Adrenal gland (tissue), 19 donors: ENCODE measurements around the gene SLC27A3. TPM values are rescaled to one million over a fixed set of nuclear protein-coding genes. Genes with fewer than 3 reads are reported as not detected.

Experiments
- DNase-seq, 7 donors: peaks; one replicate each; pipeline ENCODE4 v3.0.0-alpha.2; 2019 to 2020
- H3K27ac ChIP-seq, 5 donors: fragments of 200-600 bp; sonication (generic) in 4 of 5; 1 replicate in 3 of 5; 2 replicates in 2 of 5; pipeline versions ENCODE4 v1.5.1 to v1.8.0; 2016 to 2020; ENCODE audit warnings: mild to moderate bottlenecking in 1 of 5
- H3K27me3 ChIP-seq: fragments of 200-600 bp; 2 replicates; pipeline ENCODE4 v1.8.0; 2021
- H3K36me3 ChIP-seq, 2 donors: fragments of 200-600 bp; replicated peaks in 1 of 2; 1 replicate in 1 of 2; 2 replicates in 1 of 2; pipeline versions ENCODE4 v1.5.1 to v1.8.0; 2018 to 2022
- H3K4me1 ChIP-seq, 2 donors: fragments of 200-600 bp; replicated peaks in 1 of 2; 1 replicate in 1 of 2; 2 replicates in 1 of 2; pipeline versions ENCODE4 v1.5.1 to v1.8.0; 2018 to 2021
- H3K4me3 ChIP-seq, 4 donors: fragments of 200-600 bp; sonication (generic) in 3 of 4; one replicate each; pipeline ENCODE4 v1.5.1; 2016 to 2018
- H3K9me3 ChIP-seq, 3 donors: fragments of 200-600 bp; sonication (generic) in 1 of 3; replicated peaks in 1 of 3; 1 replicate in 2 of 3; 2 replicates in 1 of 3; pipeline versions ENCODE4 v1.5.1 to v1.8.0; 2016 to 2021
- CTCF ChIP-seq, 6 experiments: fragments of 450-650 bp in 4 of 6; fragments of 200-600 bp in 2 of 6; sonication (generic) in 1 of 6; IDR thresholded peaks; 1 replicate in 5 of 6; 2 replicates in 1 of 6; pipeline versions ENCODE4 v1.5.1 to v1.8.0; 2016 to 2021; ENCODE audit warnings: antibody characterized with exemption in 6 of 6, mild to moderate bottlenecking in 2 of 6, moderate library complexity in 1 of 6
- POLR2A ChIP-seq, 2 donors: fragments of 450-650 bp; IDR thresholded peaks; one replicate each; pipeline ENCODE4 v1.6.1; 2017; ENCODE audit warnings: antibody characterized with exemption in 2 of 2, mild to moderate bottlenecking in 2 of 2, moderate library complexity in 1 of 2
- whole genome bisulfite sequencing, 4 donors: extraction: QIAGEN DNeasy Blood & Tissue Kit in 2 of 4; methylation state at CpG; one replicate each; pipeline versions ENCODE4 v1.1.5 to v1.1.7; 2013 to 2017; 5-methylcytosine and 5-hydroxymethylcytosine counted together
- intact Hi-C, 2 donors: fragments of 100-400 bp; cut with DNase I; formaldehyde crosslinking; loops; one replicate each; pipeline versions ENCODE4 v1.14.1 to v1.15.0; 2022 to 2023
- long read RNA-seq, 10 donors: library from polyadenylated mRNA in 3 of 10; unstranded in 2 of 10; stranded (forward) in 1 of 10; transcript quantifications; one replicate each; pipeline ENCODE4 v2.0.0 and lab custom pipeline, GENCODE V29; 2021 to 2026
- polyA plus RNA-seq, 3 donors: library from polyadenylated mRNA; stranded (reverse); fragments of 200-250 nt in 2 of 3; fragments of 350-450 nt in 1 of 3; fragmentation: Illumina TruSeq in 1 of 3; extraction: RNeasy Lipid Tissue Mini Kit (QIAGEN cat#74804) in 1 of 3; gene quantifications; one replicate each; pipeline ENCODE4 v1.2.3, GENCODE V29; 2013 to 2014
- total RNA-seq, 9 donors: library from RNA; depleted of rRNA in 4 of 9; stranded (reverse); fragments of >200 nt in 4 of 9; fragments of 120-200 nt in 1 of 9; fragmentation: NEBNext Ultra II Directional in 1 of 9; extraction: Animal tissue kit (Norgen Biotek cat#: 25700) in 1 of 9; gene quantifications; one replicate each; pipeline versions ENCODE4 v1.1.0 to v1.2.4, GENCODE V29; 2013 to 2023
- donor health status: healthy with polysubstance abuse.
- donor health status: Bipolar disorder and iron deficiency.
- donor health status: DM: yes; HTN: yes; CAD: no.
- donor health status: DM: no; HTN: no; CAD: no.
- donor health status: DM: no; HTN: no; CAD: no.
- donor health status: DM: yes; HTN: yes; CAD: no.

The SLC27A3 gene
- total RNA-seq (10 to 100 TPM in 7 of 9 donors, 1 to 10 TPM in 2; 9.5 to 25.4 (median 14.1) TPM), polyA plus RNA-seq (10 to 100 TPM; 11.7 to 85.0 (median 62.3) TPM)
- long read RNA-seq, donor 1, partial matches to known transcripts = 0 of 2 reads
- long read RNA-seq, donor 1, other reads (novel, unspliced or antisense) = 0 of 2 reads
- long read RNA-seq, donor 2, partial matches to known transcripts = 0 of 2 reads
- long read RNA-seq, donor 2, other reads (novel, unspliced or antisense) = 0 of 2 reads
- long read RNA-seq, donor 3, partial matches to known transcripts = 0 of 2 reads
- long read RNA-seq, donor 3, other reads (novel, unspliced or antisense) = 0 of 2 reads
- long read RNA-seq, donor 4, partial matches to known transcripts = 2 of 6 reads
- long read RNA-seq, donor 4, other reads (novel, unspliced or antisense) = 3 of 6 reads
- long read RNA-seq, donor 5, transcript SLC27A3-201 (10 exons, 3,351 nt) = major isoform, 24 of 34 reads
- long read RNA-seq, donor 5, partial matches to known transcripts = 5 of 34 reads
- long read RNA-seq, donor 5, other reads (novel, unspliced or antisense) = 5 of 34 reads
- long read RNA-seq, donor 6, partial matches to known transcripts = 0 of 1 reads
- long read RNA-seq, donor 6, other reads (novel, unspliced or antisense) = 0 of 1 reads
- long read RNA-seq, donor 7 = 0 reads
- long read RNA-seq, donor 8, partial matches to known transcripts = 0 of 2 reads
- long read RNA-seq, donor 8, other reads (novel, unspliced or antisense) = 0 of 2 reads
- long read RNA-seq, donor 9, full-length matches to known transcripts = 2 of 2 reads
- long read RNA-seq, donor 9, partial matches to known transcripts = 0 of 2 reads
- long read RNA-seq, donor 9, other reads (novel, unspliced or antisense) = 0 of 2 reads
- long read RNA-seq, donor 10, partial matches to known transcripts = 0 of 1 reads
- long read RNA-seq, donor 10, other reads (novel, unspliced or antisense) = 0 of 1 reads

GRCh38 chr1:153774780-153775457 lies at the start of gene SLC27A3:
Gene SLC27A3, plus strand, starts transcription at chr1:153775407. Its CDS starts 91 bp downstream, at chr1:153775498.
- H3K9me3 ChIP-seq = no peaks in the 10 kb centered on the region
- peaks cover 0 to 29% of the 10 kb centered on the region in 2 donors for H3K36me3 ChIP-seq
- peaks cover 17 to 47% of the 10 kb centered on the region in 2 donors for H3K4me1 ChIP-seq
- intact Hi-C loops = loop anchor here in 1 of 2 donors (10.0 kb wide), 2 partner anchors 100 to 200 kb away; partner anchors contain the start of genes ILF2 and NPR1
- peak; percentile 43 to 78 (median 69) for DNase-seq
- no peak for TF ChIP-seq POLR2A (IDR thresholded peaks at IDR 0.05)
- no peak for TF ChIP-seq CTCF (IDR thresholded peaks at IDR 0.05)
- H3K4me3 ChIP-seq = peak within 1 kb of the TSS; percentile 17 to 55 (median 36)
- H3K27me3 ChIP-seq = no peaks in the 10 kb centered on the region
- peak within 1 kb of the TSS in 4 of 5 donors; percentile 16 to 85 (median 60) for H3K27ac ChIP-seq
- WGBS, 4 donors = 0 to 7% (median 3%) methylated on average over 19 to 35 of the region's 35 CpGs

- WGBS, 4 donors = 0% methylated on average over 11 to 49 of the region's 49 CpGs
- no peaks in the 10 kb centered on the region for H3K27me3 ChIP-seq
- TF ChIP-seq POLR2A (IDR thresholded peaks at IDR 0.05) (peak; percentile 55 to 72), CTCF (IDR thresholded peaks at IDR 0.05) (peak in 2 of 6 experiments; percentile 13 to 19)
- H3K36me3 ChIP-seq = no peaks in the 10 kb centered on the region
- peak within 1 kb of the TSS; percentile 74 to 94 (median 78) for H3K4me3 ChIP-seq
- peak; percentile 100 for DNase-seq
- intact Hi-C loops = no loop called here
- H3K4me1 ChIP-seq = peaks cover 14 to 30% of the 10 kb centered on the region in 2 donors
- H3K9me3 ChIP-seq = no peaks in the 10 kb centered on the region
- H3K27ac ChIP-seq = peak within 1 kb of the TSS; percentile 90 to 98 (median 94)
These were observed 47.5 kb upstream of the SLC27A3 start, which contains the start of gene INTS3 for GRCh38 chr1:153727463-153728304. Gene INTS3, plus strand, starts transcription at chr1:153728050. Its CDS starts 585 bp downstream, at chr1:153728635.

GRCh38 chr1:153728305-153729066 lies 46.7 kb upstream of the SLC27A3 start:
- no peaks in the 10 kb centered on the region for H3K27me3 ChIP-seq
- TF ChIP-seq CTCF (IDR thresholded peaks at IDR 0.05) (peak in 1 of 6 experiments; percentile 20), POLR2A (IDR thresholded peaks at IDR 0.05) (peak in 1 of 2 donors; percentile 0)
- H3K36me3 ChIP-seq = no peaks in the 10 kb centered on the region
- peak; percentile 40 to 69 (median 59) for DNase-seq
- H3K9me3 ChIP-seq = no peaks in the 10 kb centered on the region
- peak overlapping the region; percentile 90 to 98 (median 94) for H3K27ac ChIP-seq
- peak overlapping the region; percentile 74 to 94 (median 78) for H3K4me3 ChIP-seq
- intact Hi-C loops = no loop called here
- WGBS, 4 donors = 0 to 1% (median 1%) methylated on average over 15 to 19 of the region's 19 CpGs
- peaks cover 16 to 33% of the 10 kb centered on the region in 2 donors for H3K4me1 ChIP-seq
